ENCODE data around the gene HIBADH.

DNA sequence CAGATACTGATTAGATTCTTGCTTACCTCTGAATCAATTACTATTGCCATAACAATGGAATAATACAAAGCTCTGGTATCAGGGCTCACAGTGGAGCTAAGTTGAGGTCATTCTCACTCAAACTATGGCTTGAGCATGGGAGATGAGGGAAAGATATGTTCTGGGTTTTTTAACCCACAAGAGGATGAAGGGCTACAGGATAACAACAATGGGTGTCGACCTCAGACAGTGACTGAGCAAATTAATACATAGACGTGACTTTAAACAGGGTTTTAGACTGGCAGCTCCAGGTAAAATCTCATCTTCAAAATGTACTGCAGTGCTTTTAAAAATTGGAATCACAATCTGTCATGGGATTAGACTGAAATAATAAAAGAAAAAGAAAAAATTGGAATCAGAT, 7.5 kb upstream of the HIBADH start:
- TF ChIP-seq TARDBP (IDR thresholded peaks at IDR 0.05): no peak
- no peak for TF ChIP-seq FOXK2 (IDR thresholded peaks at IDR 0.05)
- TF ChIP-seq ELF4 (IDR thresholded peaks at IDR 0.05): no peak
- TF ChIP-seq SP1 (IDR thresholded peaks at IDR 0.05): no peak
- no peak for TF ChIP-seq NFRKB (IDR thresholded peaks at IDR 0.05)
- no peak for TF ChIP-seq HDGF (IDR thresholded peaks at IDR 0.05; ENCODE audit: borderline replicate concordance)
- no peak for TF ChIP-seq ZNF384 (IDR thresholded peaks at IDR 0.05)
- TF ChIP-seq FOXM1 (IDR thresholded peaks at IDR 0.05; ENCODE audit: borderline replicate concordance): no peak
- TF ChIP-seq FOXA1 (IDR thresholded peaks at IDR 0.05): no peak
